HUES6 (cell line): ENCODE measurements around the gene SMIM14.

Experiments used
- H3K27ac ChIP-seq: 2 replicates; pipeline ENCODE4 v1.7.0; 2013; ENCODE audit warnings: low read depth, mild to moderate bottlenecking, low read length, inconsistent platforms
- H3K27me3 ChIP-seq: 2 replicates; pipeline ENCODE4 v1.6.1; 2013; ENCODE audit warnings: low read length; ENCODE audit not compliant: control insufficient read depth, insufficient read depth
- H3K36me3 ChIP-seq: 2 replicates; pipeline ENCODE4 v1.6.1; 2013; ENCODE audit warnings: low read length; ENCODE audit not compliant: control insufficient read depth, insufficient read depth
- H3K4me1 ChIP-seq: 2 replicates; pipeline ENCODE4 v1.6.1; 2013; ENCODE audit warnings: low read length; ENCODE audit not compliant: control insufficient read depth, insufficient read depth
- H3K4me3 ChIP-seq: 2 replicates; pipeline ENCODE4 v1.5.1; 2013; ENCODE audit warnings: low read depth, low read length
- H3K9ac ChIP-seq: one replicate; pipeline ENCODE4 v1.6.1; 2013; ENCODE audit warnings: mild to moderate bottlenecking, low read length
- H3K9me3 ChIP-seq: 2 replicates; pipeline ENCODE4 v1.6.1; 2013; ENCODE audit warnings: low read depth, low read length; ENCODE audit not compliant: control insufficient read depth, insufficient read depth

SMIM14 gene

DNA sequence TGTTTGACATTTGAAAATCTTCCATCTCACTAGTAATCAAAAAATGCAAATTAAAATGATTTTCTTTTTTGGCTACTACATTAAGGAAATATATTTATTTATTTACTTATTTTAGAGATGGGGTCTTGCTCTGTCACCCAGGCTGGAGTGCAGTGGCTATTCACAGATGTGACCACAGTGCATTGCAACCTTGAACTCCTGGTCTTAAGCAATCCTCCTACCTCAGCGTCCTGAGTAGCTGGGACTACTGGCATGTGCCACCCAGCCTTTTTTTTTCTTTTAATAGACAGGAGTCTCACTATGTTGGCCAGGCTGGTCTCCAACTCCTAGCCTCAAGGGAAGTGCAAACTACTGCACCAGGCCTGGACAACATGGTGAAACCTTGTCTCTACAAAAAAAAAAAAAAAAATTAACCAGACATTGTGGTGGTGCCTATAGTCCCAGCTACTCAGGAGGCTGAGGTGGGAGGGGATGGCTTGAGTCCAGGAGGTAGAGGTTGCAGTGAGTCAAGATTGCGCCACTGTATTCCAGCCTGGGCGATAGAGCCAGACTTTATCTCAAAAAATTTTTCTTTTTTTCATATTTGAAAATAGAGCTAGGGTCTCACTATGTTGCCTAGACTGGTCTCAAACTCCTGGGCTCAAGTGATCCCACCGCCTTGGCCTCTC, 4.4 kb upstream of the SMIM14 start:
- Histone ChIP-seq H3K4me1 (peaks cover 15% of the 10 kb centered on the region), H3K9me3 (no peaks in the 10 kb centered on the region), H3K36me3 (no peaks in the 10 kb centered on the region), H3K4me3 (no peak overlapping the region), H3K9ac (no peak overlapping the region), H3K27me3 (no peaks in the 10 kb centered on the region), H3K27ac (no peak overlapping the region)

DNA sequence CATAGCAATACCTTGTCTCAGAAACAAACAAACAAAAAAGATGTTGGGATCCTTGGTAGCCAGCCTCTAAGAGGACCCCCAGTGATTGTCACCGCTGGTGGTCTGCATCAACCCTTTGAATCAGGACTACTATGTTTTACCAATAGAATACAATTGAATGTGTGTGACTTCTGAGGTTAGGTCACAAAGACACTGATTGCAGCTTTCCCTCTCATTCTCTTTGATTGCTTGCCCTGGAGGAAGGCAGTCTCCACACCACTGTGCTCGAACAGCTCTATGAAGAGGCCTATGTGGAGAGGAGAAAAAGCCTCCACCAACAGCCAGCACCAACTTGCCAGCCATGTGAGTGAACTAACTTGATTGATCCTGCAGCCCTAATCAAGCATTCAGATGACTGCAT, 2.8 kb upstream of the SMIM14 start:
- H3K27ac ChIP-seq, result no peak overlapping the region
- no peaks in the 10 kb centered on the region for H3K27me3 ChIP-seq
- no peaks in the 10 kb centered on the region for H3K9me3 ChIP-seq

DNA sequence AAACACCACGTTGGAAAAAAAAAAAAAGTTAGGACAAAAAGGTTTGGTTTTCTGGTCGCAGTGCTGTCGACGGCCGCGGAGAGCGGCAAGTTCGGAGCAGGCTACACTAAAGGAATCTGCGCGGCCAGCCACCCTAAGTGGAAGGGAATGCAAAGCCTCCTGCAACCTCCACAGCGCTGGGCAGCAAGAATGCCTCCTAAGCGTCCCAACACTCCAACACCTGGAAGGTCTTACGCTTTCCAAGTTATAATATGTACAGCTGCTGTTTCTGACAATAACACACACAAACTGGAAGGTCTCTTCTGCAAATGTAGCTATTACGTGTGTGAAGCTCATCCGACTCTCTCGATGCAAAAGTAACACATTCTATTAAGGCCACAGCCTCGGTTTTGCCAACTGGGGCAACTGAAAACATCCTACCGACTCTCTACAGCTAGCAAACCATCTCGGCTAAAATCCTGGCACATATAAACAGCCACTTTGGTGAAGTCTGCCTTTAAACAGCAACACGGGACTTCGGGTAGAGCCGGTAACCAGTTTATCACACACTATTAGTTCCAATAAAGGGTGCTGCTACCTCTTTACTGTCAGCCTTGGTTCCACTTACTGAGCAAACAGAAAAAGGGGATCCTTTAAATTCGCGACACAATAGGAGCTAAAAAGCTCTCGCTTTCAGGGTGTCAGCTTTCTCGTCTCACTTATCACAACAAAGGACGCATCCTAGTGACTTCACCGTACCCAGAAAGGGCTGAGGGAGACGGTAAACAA, 895 bp downstream of the SMIM14 start:
- H3K4me3 ChIP-seq, result peak overlapping the region; percentile 73
- peak overlapping the region; percentile 95 for H3K27ac ChIP-seq
- no peaks in the 10 kb centered on the region for H3K36me3 ChIP-seq
- H3K9ac ChIP-seq, result peak overlapping the region; percentile 89
- H3K27me3 ChIP-seq, result no peaks in the 10 kb centered on the region
- H3K9me3 ChIP-seq, result no peaks in the 10 kb centered on the region
- peaks cover 43% of the 10 kb centered on the region for H3K4me1 ChIP-seq

More for the DNA sequence above, 2.8 kb upstream of the SMIM14 start:
- Histone ChIP-seq H3K36me3 (no peaks in the 10 kb centered on the region), H3K4me3 (no peak overlapping the region), H3K4me1 (peaks cover 15% of the 10 kb centered on the region), H3K9ac (no peak overlapping the region)

DNA sequence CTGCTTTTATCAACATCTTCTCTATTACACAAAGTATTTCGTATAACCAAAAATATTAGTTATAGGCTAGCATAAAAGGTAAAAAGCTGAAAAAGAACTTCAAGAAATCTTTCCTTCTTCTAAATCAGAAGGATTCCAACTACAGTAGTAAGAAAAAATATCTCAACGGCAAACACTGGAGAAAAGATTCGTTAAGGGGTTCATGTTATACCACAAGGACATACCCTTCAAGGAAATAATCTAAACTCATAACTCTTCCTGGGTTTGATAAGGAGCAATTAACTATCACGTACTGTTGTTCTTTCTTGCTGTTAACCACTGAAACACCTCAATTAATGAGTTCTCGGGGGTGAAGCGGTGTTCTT, 1.5 kb downstream of the SMIM14 start:
- H3K4me1 ChIP-seq, result peaks cover 43% of the 10 kb centered on the region

DNA sequence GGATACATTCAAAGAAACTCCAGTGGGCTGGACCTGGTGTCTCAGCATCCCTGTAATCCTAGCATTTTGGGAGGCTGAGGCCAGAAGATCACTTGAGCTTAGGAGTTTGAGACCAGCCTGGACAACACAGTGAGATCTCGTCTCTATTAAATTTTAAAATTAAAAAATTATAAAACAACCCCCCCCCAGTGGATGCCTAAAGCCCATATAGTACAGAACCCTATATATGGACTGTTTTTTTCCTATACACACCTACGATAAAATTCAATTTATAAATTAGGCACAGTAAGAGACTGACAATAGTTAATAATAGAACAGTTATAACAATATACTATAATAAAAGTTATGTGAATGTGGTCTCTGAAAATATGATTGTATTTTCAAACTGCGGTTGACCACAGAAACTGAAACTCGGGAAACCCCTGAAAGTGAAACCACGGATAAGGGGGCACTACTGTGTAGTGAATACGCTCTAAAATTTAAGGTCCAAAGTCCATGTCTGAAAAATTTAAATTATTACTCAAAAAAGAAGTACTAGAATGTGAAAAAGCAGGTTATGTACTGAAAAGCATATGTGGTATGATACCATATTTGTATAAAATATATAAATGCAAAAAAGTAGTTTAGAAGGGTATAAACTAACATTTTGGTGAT, 2.0 kb downstream of the SMIM14 start:
- Histone ChIP-seq H3K4me1 (peaks cover 42% of the 10 kb centered on the region), H3K27ac (peak overlapping the region; percentile 95; the same call in 1 of the 2 replicates), H3K4me3 (peak overlapping the region; percentile 73), H3K9ac (no peak overlapping the region), H3K9me3 (no peaks in the 10 kb centered on the region), H3K36me3 (no peaks in the 10 kb centered on the region), H3K27me3 (no peaks in the 10 kb centered on the region)

More for the DNA sequence above, 1.5 kb downstream of the SMIM14 start:
- H3K36me3 ChIP-seq, result no peaks in the 10 kb centered on the region
- no peaks in the 10 kb centered on the region for H3K9me3 ChIP-seq
- H3K27me3 ChIP-seq, result no peaks in the 10 kb centered on the region
- H3K27ac ChIP-seq, result peak overlapping the region; percentile 95
- peak overlapping the region; percentile 73 for H3K4me3 ChIP-seq
- peak overlapping the region; percentile 89 for H3K9ac ChIP-seq

DNA sequence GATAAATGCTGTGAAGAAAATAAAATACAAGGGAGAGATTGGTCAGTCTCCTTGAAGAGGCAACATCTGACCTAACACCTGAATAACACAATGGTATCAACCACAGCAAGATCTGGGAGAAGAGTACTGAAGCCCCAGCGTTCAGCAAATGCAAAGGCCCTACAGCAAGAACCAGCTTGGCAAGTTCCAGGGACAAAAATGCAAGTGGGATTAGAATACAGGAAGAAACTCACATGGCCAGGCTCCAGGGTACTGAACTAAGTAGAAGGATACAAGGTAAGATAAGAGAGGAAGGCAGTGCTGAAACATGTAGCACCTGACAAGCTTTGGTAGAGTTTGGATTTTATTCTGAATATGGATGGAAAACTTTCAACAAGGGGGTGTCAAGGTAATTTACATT, 3.6 kb downstream of the SMIM14 start:
- Histone ChIP-seq H3K9ac (no peak overlapping the region), H3K4me1 (peaks cover 33% of the 10 kb centered on the region), H3K27ac (peak overlapping the region; percentile 41), H3K9me3 (no peaks in the 10 kb centered on the region), H3K36me3 (no peaks in the 10 kb centered on the region; the same call in 1 of the 2 replicates), H3K4me3 (peak overlapping the region; percentile 39), H3K27me3 (no peaks in the 10 kb centered on the region)

DNA sequence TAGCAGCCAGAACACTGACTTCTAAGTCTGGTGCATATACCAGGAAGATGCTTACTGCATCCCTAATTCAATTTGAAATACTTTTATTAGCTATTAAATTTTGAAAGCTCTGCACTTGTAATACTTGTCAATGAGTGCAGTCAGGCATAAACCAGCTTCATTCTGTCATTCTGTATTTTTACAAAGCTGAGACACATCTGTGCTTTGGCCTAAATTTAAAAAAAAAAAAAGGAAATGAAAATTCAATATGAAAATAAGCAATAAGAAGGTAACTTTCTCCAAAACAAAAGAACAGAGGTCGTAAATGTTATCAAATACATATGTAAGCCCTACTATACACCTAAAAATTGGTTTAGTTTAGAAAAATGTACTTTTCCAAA, 7.0 kb downstream of the SMIM14 start:
- Histone ChIP-seq H3K4me1 (peaks cover 33% of the 10 kb centered on the region), H3K27me3 (no peaks in the 10 kb centered on the region), H3K36me3 (no peaks in the 10 kb centered on the region; the same call in 1 of the 2 replicates), H3K9me3 (no peaks in the 10 kb centered on the region), H3K27ac (no peak overlapping the region), H3K9ac (no peak overlapping the region), H3K4me3 (no peak overlapping the region)

DNA sequence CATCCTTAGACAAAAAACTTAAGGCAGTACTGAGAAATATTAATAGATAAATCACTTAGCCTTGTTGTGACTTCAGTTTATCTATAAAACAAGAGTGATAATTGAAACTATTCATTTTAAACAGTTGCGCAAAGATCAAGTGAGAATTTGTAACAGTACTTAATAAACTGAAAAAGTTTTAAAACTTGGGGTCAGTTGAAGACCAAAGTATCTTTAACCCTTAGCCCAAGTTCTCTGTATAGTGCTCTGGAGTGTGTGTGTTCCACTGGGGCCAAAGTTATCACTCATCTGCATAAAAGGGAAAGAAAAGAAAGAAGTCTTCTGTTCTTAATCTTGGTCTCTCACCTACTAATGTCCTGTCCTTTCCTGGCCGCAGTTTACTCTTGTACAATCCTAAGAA, 11.3 kb downstream of the SMIM14 start:
- Histone ChIP-seq H3K36me3 (no peaks in the 10 kb centered on the region; the same call in 1 of the 2 replicates), H3K4me3 (no peak overlapping the region), H3K27me3 (no peaks in the 10 kb centered on the region), H3K4me1 (peaks cover 9% of the 10 kb centered on the region; the same call in 1 of the 2 replicates), H3K9me3 (no peaks in the 10 kb centered on the region), H3K9ac (no peak overlapping the region), H3K27ac (no peak overlapping the region)

DNA sequence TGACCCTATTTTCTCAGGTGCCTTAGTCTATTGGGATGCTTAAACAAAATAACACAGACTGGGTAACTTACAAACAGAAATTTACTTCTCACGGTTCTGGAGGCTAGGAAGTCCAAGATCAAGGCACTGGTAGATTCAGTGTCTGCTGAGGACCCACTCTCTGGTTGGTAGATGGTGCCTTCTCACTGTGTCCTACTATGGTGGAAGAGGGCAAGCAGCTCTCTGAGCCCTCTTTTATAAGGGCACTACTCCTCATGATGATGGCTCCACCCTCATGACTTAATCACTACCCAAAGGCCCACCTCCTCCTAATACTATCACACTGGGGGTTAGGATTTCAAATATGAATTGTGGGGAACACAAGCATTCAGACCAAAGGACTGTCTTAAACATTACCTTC, 11.8 kb downstream of the SMIM14 start:
- H3K9ac ChIP-seq, result no peak overlapping the region
- no peak overlapping the region for H3K27ac ChIP-seq
- H3K27me3 ChIP-seq, result no peaks in the 10 kb centered on the region
- H3K9me3 ChIP-seq, result no peaks in the 10 kb centered on the region
- H3K4me3 ChIP-seq, result no peak overlapping the region
- peaks cover 9% of the 10 kb centered on the region; the same call in 1 of the 2 replicates for H3K4me1 ChIP-seq
- H3K36me3 ChIP-seq, result no peaks in the 10 kb centered on the region; the same call in 1 of the 2 replicates

DNA sequence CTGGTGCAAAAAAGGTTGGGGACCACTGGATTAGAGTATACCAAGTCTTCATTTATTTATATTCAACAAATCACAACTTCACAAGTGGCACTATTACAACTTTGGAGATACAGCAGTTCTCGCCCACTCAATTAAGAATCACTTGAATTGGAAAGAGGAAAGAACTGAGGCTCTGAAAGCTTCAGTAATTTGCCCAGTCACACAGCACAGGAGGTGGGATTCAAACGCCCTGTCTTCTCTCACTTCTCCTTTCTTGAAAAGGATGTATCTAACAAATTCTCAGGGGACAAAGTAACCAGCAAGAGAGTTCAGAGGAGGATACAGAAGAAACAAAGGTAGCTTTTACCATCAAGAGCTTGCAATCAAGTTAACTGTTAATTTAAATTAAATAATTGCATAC, 12.4 kb downstream of the SMIM14 start:
- Histone ChIP-seq H3K9me3 (no peaks in the 10 kb centered on the region), H3K27ac (no peak overlapping the region), H3K9ac (no peak overlapping the region), H3K4me1 (peaks cover 14% of the 10 kb centered on the region), H3K36me3 (no peaks in the 10 kb centered on the region; the same call in 1 of the 2 replicates), H3K27me3 (no peaks in the 10 kb centered on the region), H3K4me3 (no peak overlapping the region)

DNA sequence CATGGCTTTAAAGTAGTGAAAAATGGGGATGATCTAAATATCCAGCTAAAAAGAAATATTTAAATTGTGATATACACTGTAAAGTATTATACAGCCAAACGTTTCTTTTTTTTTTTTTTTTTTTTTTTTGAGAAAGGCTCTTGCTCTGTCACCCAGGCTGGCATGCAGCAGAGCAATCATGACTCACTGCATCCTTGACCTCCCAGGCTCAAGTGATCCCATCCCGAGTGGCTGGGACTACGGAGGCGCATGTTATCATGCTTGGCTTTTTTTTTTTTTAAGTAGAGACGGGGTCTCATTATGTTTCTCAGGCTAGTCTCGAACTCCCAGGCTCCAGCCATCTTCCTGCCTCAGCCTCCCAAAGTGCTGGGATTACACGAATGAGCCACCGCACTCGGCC, 17.1 kb downstream of the SMIM14 start:
- Histone ChIP-seq H3K4me1 (peaks cover 20% of the 10 kb centered on the region), H3K4me3 (no peak overlapping the region), H3K27me3 (no peaks in the 10 kb centered on the region), H3K9ac (no peak overlapping the region), H3K27ac (0 out of 2 replicates have a peak overlapping the region, but pooled peaks have one; percentile 27), H3K9me3 (no peaks in the 10 kb centered on the region), H3K36me3 (no peaks in the 10 kb centered on the region; the same call in 1 of the 2 replicates)
